DMS 273 (cell line): ENCODE data around the gene KIAA0825.

ENCODE experiments used
- DNase-seq: peaks from one replicate; lab custom pipeline; 2025; ENCODE audit not compliant: unreplicated experiment; lab: John Stamatoyannopoulos, UW

Gene KIAA0825

DNA sequence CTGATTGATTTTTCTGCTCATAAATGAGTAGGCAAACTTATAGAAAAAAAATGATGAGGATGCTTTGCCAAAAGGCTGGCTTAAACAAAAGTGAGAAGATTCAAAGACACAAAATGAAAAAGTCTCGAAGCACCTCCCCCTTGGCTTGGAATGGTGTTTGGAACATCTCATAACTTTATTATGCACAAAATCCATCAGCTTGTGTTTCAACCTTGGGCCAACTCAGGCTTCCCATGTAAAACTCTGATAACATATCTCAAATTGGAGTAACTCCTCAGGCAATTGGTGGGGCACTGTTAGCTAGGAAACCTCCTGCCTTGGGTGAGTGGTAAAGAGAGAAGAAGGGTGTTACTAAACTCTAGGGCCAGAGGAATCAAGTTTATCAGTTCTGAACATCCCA is 176.3 kb downstream of the KIAA0825 start:
- DNase-seq, result no peak

DNA sequence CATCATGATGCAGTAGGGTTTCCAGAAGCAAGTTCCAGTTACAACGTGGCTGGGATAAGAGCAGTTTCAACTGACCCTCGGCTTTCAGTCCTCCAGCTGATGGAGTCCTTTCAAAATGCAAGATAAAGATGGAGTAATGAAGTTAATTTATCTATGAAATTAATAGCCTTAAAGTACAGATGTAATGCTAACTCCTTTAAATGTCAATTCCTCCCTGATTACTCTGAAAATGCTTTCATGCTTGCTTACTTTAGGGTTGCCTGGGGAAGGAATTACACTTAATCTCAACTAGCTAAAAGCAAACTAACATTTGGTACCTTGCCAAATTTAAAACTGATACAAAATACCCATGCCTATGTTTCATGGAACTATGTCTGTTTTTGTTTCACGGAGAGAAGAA is 178.4 kb downstream of the KIAA0825 start:
- peak; percentile 6 for DNase-seq

GRCh38 chr5:94433397-94434163 is 184.8 kb downstream of the KIAA0825 start:
- DNase-seq, result no peak

- no peak for DNase-seq
Observed at GRCh38 chr5:94432499-94432898, 185.9 kb downstream of the KIAA0825 start.

- no peak for DNase-seq
Observed at GRCh38 chr5:94431696-94432095, 186.7 kb downstream of the KIAA0825 start.

GRCh38 chr5:94429566-94429965 is 188.8 kb downstream of the KIAA0825 start:
- DNase-seq, result no peak

- no peak for DNase-seq
Observed at GRCh38 chr5:94425396-94425795, 193.0 kb downstream of the KIAA0825 start.

GRCh38 chr5:94423411-94423810 is 195.0 kb downstream of the KIAA0825 start:
- DNase-seq, result no peak

- DNase-seq, result no peak
Observed at GRCh38 chr5:94422812-94423211, 195.6 kb downstream of the KIAA0825 start.

DNA sequence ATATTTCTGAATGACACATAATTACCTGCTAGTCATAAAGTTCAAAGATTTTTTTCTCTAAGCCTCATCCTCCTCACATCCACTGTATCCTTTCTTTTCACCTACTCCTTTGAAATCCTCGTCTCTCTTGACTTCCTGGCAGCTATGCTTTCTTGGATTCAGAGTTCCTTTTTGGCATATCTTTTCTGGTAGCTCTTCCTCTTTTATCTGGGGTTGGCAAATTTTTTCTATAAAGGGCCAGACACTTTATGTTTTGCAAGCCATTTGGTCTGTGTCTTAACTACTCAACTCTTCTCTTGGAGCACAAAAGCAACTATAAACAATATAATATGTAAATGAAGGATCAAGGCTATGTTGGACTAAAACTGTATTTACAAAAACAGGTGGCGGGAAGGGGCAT is 197.5 kb downstream of the KIAA0825 start:
- no peak for DNase-seq

DNA sequence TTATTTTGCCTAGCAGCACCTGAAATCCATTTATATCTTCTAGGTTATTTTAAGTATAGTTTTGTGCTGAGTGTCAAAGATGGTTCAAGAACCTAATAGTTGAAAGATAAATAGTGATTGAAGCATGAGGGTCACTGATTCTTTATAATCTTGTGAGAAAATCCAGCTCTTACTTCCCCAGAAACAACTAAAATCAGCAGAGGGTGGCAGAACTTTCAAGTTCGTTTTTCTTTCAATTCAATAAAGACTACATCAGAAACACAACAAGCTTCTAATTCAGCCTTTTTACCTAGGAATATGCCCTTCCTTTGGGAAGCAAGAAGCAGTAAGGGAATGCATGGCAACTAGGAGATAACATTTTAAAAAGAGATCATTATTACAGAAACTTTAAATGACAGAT is 202.6 kb downstream of the KIAA0825 start:
- no peak for DNase-seq

- DNase-seq, result no peak
Observed at GRCh38 chr5:94409440-94409839, 209.0 kb downstream of the KIAA0825 start.

DNA sequence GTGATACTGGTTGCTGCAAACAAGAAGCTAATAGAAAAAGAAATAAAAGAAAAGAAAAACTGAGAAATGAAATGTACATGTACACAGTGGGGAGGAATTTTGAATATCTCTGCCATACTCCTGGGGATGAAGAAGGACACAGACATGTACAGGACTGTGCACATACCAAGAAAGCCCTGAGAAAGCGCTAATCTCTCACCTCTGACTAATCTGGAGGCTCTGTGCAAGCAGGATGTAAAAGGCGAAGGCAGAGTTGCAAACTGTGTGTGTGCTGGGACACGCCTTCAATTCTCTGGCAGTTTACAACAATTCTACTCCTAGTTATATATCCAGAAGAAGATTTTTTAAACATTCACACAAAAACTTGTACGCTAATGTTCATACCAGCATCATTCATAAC is 211.4 kb downstream of the KIAA0825 start:
- DNase-seq, result no peak

DNA sequence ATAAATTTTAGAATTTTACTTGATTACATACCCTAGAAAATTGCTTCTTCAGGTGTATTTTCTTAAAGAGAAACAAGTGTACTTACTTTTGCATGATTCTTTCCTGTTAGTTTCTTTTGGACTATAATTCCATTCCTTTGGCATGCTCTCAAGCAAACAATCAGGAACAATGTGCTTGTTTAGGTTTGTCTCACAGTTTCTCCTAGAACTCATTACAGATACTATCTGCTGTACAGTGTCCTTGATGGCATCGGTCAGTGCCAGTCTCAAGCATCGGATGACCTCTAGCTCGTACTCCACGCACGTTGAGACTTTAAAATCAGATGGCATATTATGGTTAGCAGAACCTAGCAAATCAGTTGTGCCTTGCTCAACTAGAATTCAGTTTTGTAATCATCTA is 214.9 kb downstream of the KIAA0825 start:
- DNase-seq, result no peak

DNA sequence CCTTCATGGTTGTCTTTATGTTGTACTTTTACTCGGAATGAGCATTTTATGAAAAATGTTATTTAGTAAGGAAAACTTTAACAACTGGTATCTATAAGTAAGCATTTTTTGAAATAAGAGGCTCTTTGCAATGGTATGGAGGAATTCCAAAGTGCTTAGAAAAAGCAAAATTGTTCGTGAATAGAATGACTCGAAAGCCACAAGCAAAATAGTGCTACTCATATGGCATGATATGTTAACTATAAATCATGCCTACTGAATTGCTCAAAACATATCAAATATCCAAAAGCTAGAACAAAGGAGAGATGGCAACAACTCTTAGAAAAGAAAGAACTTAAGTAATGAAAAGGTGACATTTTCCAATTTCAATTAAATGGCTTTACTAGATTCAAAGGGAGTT is 216.3 kb downstream of the KIAA0825 start:
- DNase-seq, result no peak

GRCh38 chr5:94397508-94397907 is 220.9 kb downstream of the KIAA0825 start:
- no peak for DNase-seq

GRCh38 chr5:94396687-94397086 is 221.7 kb downstream of the KIAA0825 start:
- DNase-seq, result no peak

- no peak for DNase-seq
Observed at GRCh38 chr5:94395468-94395867, 222.9 kb downstream of the KIAA0825 start.

DNA sequence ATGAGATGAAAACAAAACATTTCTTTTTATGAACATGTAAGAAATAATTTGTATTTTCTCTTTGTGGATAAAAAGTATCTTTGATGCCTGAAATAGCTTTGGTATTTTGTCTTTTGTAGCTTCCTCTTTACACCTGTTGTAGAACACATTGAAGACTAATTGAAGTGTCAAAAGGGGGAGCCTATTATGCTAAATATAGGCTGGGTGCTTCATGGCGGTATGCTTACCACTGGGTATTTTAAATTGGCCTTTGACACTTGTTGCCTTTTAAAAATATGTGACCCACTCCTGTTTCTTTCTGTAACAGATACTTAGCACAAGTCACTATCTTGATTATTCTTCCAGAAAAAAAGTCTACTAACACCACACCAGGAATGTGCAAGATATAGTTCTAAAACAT is 226.4 kb downstream of the KIAA0825 start:
- no peak for DNase-seq

GRCh38 chr5:94389515-94389899 is 228.9 kb downstream of the KIAA0825 start:
- no peak for DNase-seq

GRCh38 chr5:94388773-94389514 is 229.5 kb downstream of the KIAA0825 start:
- no peak for DNase-seq

- DNase-seq, result no peak
Observed at GRCh38 chr5:94385767-94386166, 232.6 kb downstream of the KIAA0825 start.

DNA sequence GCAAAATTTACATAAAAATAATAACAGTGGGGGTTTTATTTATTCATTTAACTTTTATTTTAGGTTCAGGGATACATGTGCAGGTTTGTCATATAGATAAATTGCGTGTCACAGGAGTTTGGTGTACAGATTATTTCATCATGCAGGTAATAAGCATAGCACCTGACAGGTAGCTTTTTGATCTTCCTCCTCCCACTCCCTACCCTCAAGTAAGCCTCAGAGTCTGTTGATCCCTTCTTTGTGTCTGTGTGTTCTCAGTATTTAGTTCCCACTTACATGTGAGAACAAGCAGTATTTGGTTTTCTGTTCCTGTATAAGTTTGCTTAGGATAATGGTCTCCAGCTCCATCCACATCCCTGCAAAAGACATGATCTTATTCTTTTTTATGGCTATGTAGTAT is 240.3 kb downstream of the KIAA0825 start:
- no peak for DNase-seq
